Astrocyte of the cerebellum (primary cell): Measurements from ENCODE around the gene ZBP1.

Source experiments
- DNase-seq: peaks from one replicate; pipeline ENCODE4 v3.0.0-alpha.2; 2011; ENCODE audit warnings: low read depth
- H3K4me3 ChIP-seq: 2 replicates; pipeline ENCODE4 v1.5.1; 2011; ENCODE audit warnings: mild to moderate bottlenecking, low read depth, low read length, moderate library complexity
- CTCF ChIP-seq: IDR thresholded peaks from 2 replicates; pipeline ENCODE4 v1.5.1; 2012; ENCODE audit warnings: low read length, low read depth, moderate library complexity, mild to moderate bottlenecking; ENCODE audit errors: missing control alignments
- in situ Hi-C: cut with HindIII; loops from 2 replicates; pipeline ENCODE4 v1.10.0; 2017; ENCODE audit warnings: low sequenced_read_pairs

Gene ZBP1

GRCh38 chr20:57621421-57622200 is 1.4 kb upstream of the ZBP1 start:
- DNase-seq = no peak
- no peak overlapping the region for H3K4me3 ChIP-seq

GRCh38 chr20:57620999-57621398 is 773 bp upstream of the ZBP1 start:
- DNase-seq = no peak
- TF ChIP-seq CTCF = no peak
- no peak overlapping the region for H3K4me3 ChIP-seq
- in situ Hi-C loops = no loop called here

More at GRCh38 chr20:57621421-57622200, 1.4 kb upstream of the ZBP1 start:
- in situ Hi-C loops = no loop called here
- no peak for TF ChIP-seq CTCF

- TF ChIP-seq CTCF = no peak
- no peak overlapping the region for H3K4me3 ChIP-seq
- DNase-seq = no peak
- in situ Hi-C loops = no loop called here
Measured at GRCh38 chr20:57619051-57619831, 985 bp downstream of the ZBP1 start.

GRCh38 chr20:57618764-57619050 is 1.5 kb downstream of the ZBP1 start:
- no peak for DNase-seq
- in situ Hi-C loops = no loop called here
- H3K4me3 ChIP-seq = no peak overlapping the region
- TF ChIP-seq CTCF = no peak

- no peak for TF ChIP-seq CTCF
- H3K4me3 ChIP-seq = no peak overlapping the region
- in situ Hi-C loops = no loop called here
- DNase-seq = no peak
Measured at GRCh38 chr20:57618091-57618763, 2.0 kb downstream of the ZBP1 start.

GRCh38 chr20:57617079-57617795 is 3.0 kb downstream of the ZBP1 start:
- in situ Hi-C loops = no loop called here
- TF ChIP-seq CTCF = no peak
- no peak for DNase-seq
- H3K4me3 ChIP-seq = no peak overlapping the region
